ENCODE measurements around the gene OOEP.

OOEP gene

GRCh38 chr6:73368675-73369074, 1.0 kb downstream of the OOEP start:
- H3K36me3 ChIP-seq (ENCODE audit: control insufficient read depth, insufficient read depth, low read length), result no peaks in the 10 kb centered on the region
- H3K4me3 ChIP-seq (ENCODE audit: insufficient read depth, low read depth, low read length), result no peak overlapping the region
- H3K27me3 ChIP-seq (ENCODE audit: control insufficient read depth, insufficient read depth, low read length, poor library complexity, severe bottlenecking), result no peaks in the 10 kb centered on the region
- H3K27ac ChIP-seq (ENCODE audit: insufficient read depth, low read depth, low read length, poor library complexity, severe bottlenecking), result no peak overlapping the region
- no peaks in the 10 kb centered on the region for H3K9me3 ChIP-seq (ENCODE audit: control insufficient read depth, low read length)
- WGBS, 2 experiments, result 94% methylated on average over 3 to 4 of the region's 4 CpGs
- H3K4me1 ChIP-seq (ENCODE audit: control insufficient read depth, insufficient read depth, low read length), result no peaks in the 10 kb centered on the region

GRCh38 chr6:73367761-73368355, 1.8 kb downstream of the OOEP start:
- H3K4me3 ChIP-seq (ENCODE audit: insufficient read depth, low read depth, low read length), result no peak overlapping the region
- no peaks in the 10 kb centered on the region for H3K27me3 ChIP-seq (ENCODE audit: control insufficient read depth, insufficient read depth, low read length, poor library complexity, severe bottlenecking)
- 87 to 88% methylated on average over 16 of the region's 16 CpGs for WGBS, 2 experiments
- H3K27ac ChIP-seq (ENCODE audit: insufficient read depth, low read depth, low read length, poor library complexity, severe bottlenecking), result no peak overlapping the region
- no peaks in the 10 kb centered on the region for H3K9me3 ChIP-seq (ENCODE audit: control insufficient read depth, low read length)
- no peaks in the 10 kb centered on the region for H3K4me1 ChIP-seq (ENCODE audit: control insufficient read depth, insufficient read depth, low read length)
- H3K36me3 ChIP-seq (ENCODE audit: control insufficient read depth, insufficient read depth, low read length), result no peaks in the 10 kb centered on the region

GRCh38 chr6:73364549-73364948, 5.1 kb downstream of the OOEP start:
- Histone ChIP-seq H3K4me3 (ENCODE audit: insufficient read depth, low read depth, low read length) (no peak overlapping the region), H3K36me3 (ENCODE audit: control insufficient read depth, insufficient read depth, low read length) (no peaks in the 10 kb centered on the region), H3K9me3 (ENCODE audit: control insufficient read depth, low read length) (no peaks in the 10 kb centered on the region), H3K4me1 (ENCODE audit: control insufficient read depth, insufficient read depth, low read length) (no peaks in the 10 kb centered on the region), H3K27ac (ENCODE audit: insufficient read depth, low read depth, low read length, poor library complexity, severe bottlenecking) (no peak overlapping the region), H3K27me3 (ENCODE audit: control insufficient read depth, insufficient read depth, low read length, poor library complexity, severe bottlenecking) (no peaks in the 10 kb centered on the region)
- 91 to 93% methylated on average over 8 to 9 of the region's 9 CpGs for WGBS, 2 experiments

GRCh38 chr6:73364121-73364520, 5.6 kb downstream of the OOEP start:
- H3K9me3 ChIP-seq (ENCODE audit: control insufficient read depth, low read length), result no peaks in the 10 kb centered on the region
- no peaks in the 10 kb centered on the region for H3K27me3 ChIP-seq (ENCODE audit: control insufficient read depth, insufficient read depth, low read length, poor library complexity, severe bottlenecking)
- WGBS, 2 experiments, result 96% methylated on average over 14 of the region's 14 CpGs
- no peaks in the 10 kb centered on the region for H3K4me1 ChIP-seq (ENCODE audit: control insufficient read depth, insufficient read depth, low read length)
- H3K27ac ChIP-seq (ENCODE audit: insufficient read depth, low read depth, low read length, poor library complexity, severe bottlenecking), result no peak overlapping the region
- H3K36me3 ChIP-seq (ENCODE audit: control insufficient read depth, insufficient read depth, low read length), result no peaks in the 10 kb centered on the region
- no peak overlapping the region for H3K4me3 ChIP-seq (ENCODE audit: insufficient read depth, low read depth, low read length)

- Histone ChIP-seq H3K27ac (ENCODE audit: insufficient read depth, low read depth, low read length, poor library complexity, severe bottlenecking) (no peak overlapping the region), H3K4me1 (ENCODE audit: control insufficient read depth, insufficient read depth, low read length) (no peaks in the 10 kb centered on the region), H3K36me3 (ENCODE audit: control insufficient read depth, insufficient read depth, low read length) (no peaks in the 10 kb centered on the region), H3K4me3 (ENCODE audit: insufficient read depth, low read depth, low read length) (no peak overlapping the region), H3K9me3 (ENCODE audit: control insufficient read depth, low read length) (no peaks in the 10 kb centered on the region), H3K27me3 (ENCODE audit: control insufficient read depth, insufficient read depth, low read length, poor library complexity, severe bottlenecking) (no peaks in the 10 kb centered on the region)
- 95 to 97% methylated on average over 23 of the region's 23 CpGs for WGBS, 2 experiments
Measured at GRCh38 chr6:73363537-73363875, 6.2 kb downstream of the OOEP start.

GRCh38 chr6:73362869-73363536, 6.7 kb downstream of the OOEP start:
- Histone ChIP-seq H3K36me3 (ENCODE audit: control insufficient read depth, insufficient read depth, low read length) (no peaks in the 10 kb centered on the region), H3K9me3 (ENCODE audit: control insufficient read depth, low read length) (no peaks in the 10 kb centered on the region), H3K27me3 (ENCODE audit: control insufficient read depth, insufficient read depth, low read length, poor library complexity, severe bottlenecking) (no peaks in the 10 kb centered on the region), H3K27ac (ENCODE audit: insufficient read depth, low read depth, low read length, poor library complexity, severe bottlenecking) (no peak overlapping the region), H3K4me1 (ENCODE audit: control insufficient read depth, insufficient read depth, low read length) (no peaks in the 10 kb centered on the region), H3K4me3 (ENCODE audit: insufficient read depth, low read depth, low read length) (no peak overlapping the region)
- 95 to 96% methylated on average over 31 of the region's 31 CpGs for WGBS, 2 experiments

GRCh38 chr6:73362358-73362757, 7.3 kb downstream of the OOEP start, which contains the start of gene KHDC3L:
TSS of gene KHDC3L (plus strand) at chr6:73362658. CDS start at chr6:73362730, 72 bp downstream.
- Histone ChIP-seq H3K27me3 (ENCODE audit: control insufficient read depth, insufficient read depth, low read length, poor library complexity, severe bottlenecking) (no peaks in the 10 kb centered on the region), H3K4me3 (ENCODE audit: insufficient read depth, low read depth, low read length) (no peak within 1 kb of the TSS), H3K27ac (ENCODE audit: insufficient read depth, low read depth, low read length, poor library complexity, severe bottlenecking) (no peak within 1 kb of the TSS), H3K4me1 (ENCODE audit: control insufficient read depth, insufficient read depth, low read length) (no peaks in the 10 kb centered on the region), H3K9me3 (ENCODE audit: control insufficient read depth, low read length) (no peaks in the 10 kb centered on the region), H3K36me3 (ENCODE audit: control insufficient read depth, insufficient read depth, low read length) (no peaks in the 10 kb centered on the region)
- WGBS, 2 experiments, result 96% methylated on average over 23 of the region's 23 CpGs

GRCh38 chr6:73353636-73354593, 15.8 kb downstream of the OOEP start, which contains the start of gene DPPA5:
TSS of gene DPPA5 (minus strand) at chr6:73354276. CDS start at chr6:73354225, 51 bp downstream.
- no peaks in the 10 kb centered on the region for H3K4me1 ChIP-seq (ENCODE audit: control insufficient read depth, insufficient read depth, low read length)
- no peaks in the 10 kb centered on the region for H3K27me3 ChIP-seq (ENCODE audit: control insufficient read depth, insufficient read depth, low read length, poor library complexity, severe bottlenecking)
- no peaks in the 10 kb centered on the region for H3K36me3 ChIP-seq (ENCODE audit: control insufficient read depth, insufficient read depth, low read length)
- H3K9me3 ChIP-seq (ENCODE audit: control insufficient read depth, low read length), result no peaks in the 10 kb centered on the region
- no peak within 1 kb of the TSS for H3K4me3 ChIP-seq (ENCODE audit: insufficient read depth, low read depth, low read length)
- no peak within 1 kb of the TSS for H3K27ac ChIP-seq (ENCODE audit: insufficient read depth, low read depth, low read length, poor library complexity, severe bottlenecking)
- WGBS, 2 experiments, result 96% methylated on average over 59 of the region's 59 CpGs

GRCh38 chr6:73349311-73349710, 20.4 kb downstream of the OOEP start:
- H3K27me3 ChIP-seq (ENCODE audit: control insufficient read depth, insufficient read depth, low read length, poor library complexity, severe bottlenecking), result no peaks in the 10 kb centered on the region
- H3K4me1 ChIP-seq (ENCODE audit: control insufficient read depth, insufficient read depth, low read length), result no peaks in the 10 kb centered on the region
- H3K36me3 ChIP-seq (ENCODE audit: control insufficient read depth, insufficient read depth, low read length), result no peaks in the 10 kb centered on the region
- 18 to 21% methylated on average over 5 to 6 of the region's 6 CpGs for WGBS, 2 experiments
- no peak overlapping the region for H3K27ac ChIP-seq (ENCODE audit: insufficient read depth, low read depth, low read length, poor library complexity, severe bottlenecking)
- no peaks in the 10 kb centered on the region for H3K9me3 ChIP-seq (ENCODE audit: control insufficient read depth, low read length)
- no peak overlapping the region for H3K4me3 ChIP-seq (ENCODE audit: insufficient read depth, low read depth, low read length)
